Posterior cingulate gyrus (tissue), 11 donors: Measurements from ENCODE around the gene PCYT2.
A peak's percentile ranks its signal among the peaks of the same experiment; 100 is the strongest.

Source experiments
- DNase-seq, 10 donors: peaks; one replicate each; pipeline versions ENCODE4 v3.0.0 to v3.0.0-alpha.2; 2020 to 2021; ENCODE audit warnings: mixed read lengths in 3 of 10
- intact Hi-C: fragments of 100-400 bp; cut with DNase I; formaldehyde crosslinking; loops from one replicate; pipeline ENCODE4 v1.15.1; 2023

PCYT2 gene

DNA sequence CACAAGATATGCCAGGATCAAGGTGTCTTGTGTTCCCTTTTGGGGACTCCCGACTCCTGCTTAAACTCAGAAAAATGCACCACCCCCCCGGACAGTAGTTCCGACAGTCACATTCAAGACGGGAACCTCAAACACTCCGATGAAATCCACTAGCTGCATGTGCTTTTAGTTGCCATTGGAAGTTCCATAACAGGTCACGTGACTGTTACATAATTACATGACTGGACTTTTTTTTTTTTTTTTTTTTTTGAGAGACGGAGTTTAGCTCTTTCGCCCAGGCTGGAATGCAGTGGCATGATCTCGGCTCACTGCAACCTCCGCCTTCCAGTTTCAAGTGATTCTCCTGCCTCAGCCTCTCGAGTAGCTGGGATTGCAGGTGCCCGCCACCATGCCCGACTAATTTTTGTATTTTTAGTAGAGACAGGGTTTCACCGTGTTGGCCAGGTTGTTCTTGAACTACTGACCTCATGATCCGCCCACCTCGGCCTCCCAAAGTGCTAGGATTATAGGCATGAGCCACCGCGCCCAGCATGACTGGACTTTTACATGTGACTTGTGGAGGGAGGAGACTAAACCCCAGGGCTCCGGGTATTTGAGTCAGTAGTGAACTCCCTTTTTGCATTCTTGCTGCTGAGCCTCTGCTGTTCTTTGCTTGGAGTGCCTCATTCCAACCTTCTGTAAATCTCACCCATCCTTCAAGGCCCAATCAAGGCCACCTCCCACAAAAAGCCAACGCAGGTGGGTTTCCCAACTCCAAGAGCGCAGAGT lies 5.2 kb upstream of the PCYT2 start:
- intact Hi-C loops: no loop called here
- no peak for DNase-seq

DNA sequence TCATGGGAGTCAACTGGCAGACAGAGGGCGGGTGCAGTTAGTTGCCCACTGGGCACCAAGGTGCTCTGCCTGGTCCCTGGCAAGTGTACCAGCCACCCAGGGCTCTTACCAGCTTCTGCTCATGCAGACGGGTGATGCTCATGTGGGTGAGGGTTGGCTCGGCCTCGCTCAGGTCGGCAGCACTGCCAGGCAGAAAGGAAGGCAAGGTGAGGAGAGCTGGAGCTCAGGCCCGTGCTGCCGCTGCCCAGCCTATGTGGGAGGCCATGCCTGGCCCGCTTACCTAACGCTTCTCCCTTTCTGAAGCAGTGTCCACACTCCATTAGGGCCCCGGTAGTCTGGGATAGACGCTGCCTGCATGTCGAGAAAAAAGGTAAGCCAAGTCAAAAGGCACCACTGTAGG lies 4.1 kb upstream of the PCYT2 start:
- intact Hi-C loops: no loop called here
- DNase-seq: no peak

DNA sequence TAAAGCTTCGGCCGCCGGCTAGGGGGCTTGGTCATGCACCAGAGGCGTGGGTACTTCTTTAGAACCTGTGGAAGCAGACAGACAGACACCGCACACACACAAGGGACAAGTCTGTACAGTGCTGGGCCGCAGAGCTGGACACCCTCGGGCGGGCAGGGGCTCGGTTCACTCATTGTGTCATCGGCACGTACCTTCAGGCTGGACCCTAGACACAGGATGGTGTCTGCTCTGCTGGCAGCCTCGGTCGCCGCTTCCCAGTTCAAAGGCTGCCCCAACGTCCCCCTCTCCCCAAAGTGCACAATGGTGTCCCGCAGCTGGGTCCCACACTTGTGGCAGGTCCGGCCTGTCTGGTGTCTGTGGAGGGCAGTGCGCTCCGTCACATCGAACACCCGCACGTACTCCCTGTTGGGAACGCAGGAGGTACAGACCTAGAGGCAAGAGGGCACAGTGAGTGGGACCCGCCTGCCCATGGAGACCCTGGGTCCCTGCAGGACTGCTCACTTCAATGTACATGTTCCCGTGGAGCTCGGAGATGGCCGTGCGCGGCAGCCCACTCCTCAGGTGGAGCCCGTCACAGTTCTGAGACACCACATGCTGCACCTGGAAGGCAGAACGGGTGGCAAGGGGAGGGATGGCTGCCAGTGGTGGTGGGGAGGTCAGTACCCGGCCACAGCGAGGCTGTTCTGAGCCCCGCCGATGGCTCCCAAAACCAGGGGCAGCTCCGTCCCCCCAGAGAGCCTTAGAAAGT lies 3.1 kb upstream of the PCYT2 start:
- intact Hi-C loops: no loop called here
- no peak for DNase-seq

DNA sequence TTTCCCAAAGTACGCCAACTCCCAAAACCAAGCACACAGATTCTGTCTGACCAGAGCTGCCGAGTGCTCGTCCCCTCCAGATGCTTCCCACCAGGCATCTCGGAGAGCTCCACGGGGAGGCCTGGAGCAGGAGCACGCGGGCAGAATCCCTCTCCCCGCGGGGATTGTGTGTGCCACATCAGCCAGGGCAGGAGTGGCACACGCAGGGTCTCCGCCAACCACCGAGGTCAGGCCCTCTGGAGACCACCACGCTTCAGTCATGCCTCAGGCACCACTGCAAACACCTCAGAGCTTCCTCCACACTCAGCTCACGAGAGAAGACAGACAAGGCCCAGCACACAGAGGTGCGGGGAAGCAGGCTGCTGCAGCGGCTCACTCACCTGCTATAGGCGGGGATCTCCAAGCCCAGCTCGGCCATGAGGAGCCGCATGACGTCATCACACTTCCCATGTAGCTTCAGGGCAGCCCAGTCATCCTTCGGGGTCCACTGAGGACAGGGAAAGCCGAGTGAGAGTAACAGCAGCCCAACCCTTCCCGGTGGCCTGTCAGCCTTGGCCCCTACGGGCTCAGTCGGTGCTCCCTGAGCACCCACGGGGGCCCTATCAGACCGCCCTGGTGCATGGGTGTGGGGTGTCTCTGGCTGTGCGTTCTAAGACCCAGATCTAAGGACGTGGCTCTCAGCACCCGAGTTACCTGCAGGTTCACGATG lies 2.3 kb upstream of the PCYT2 start:
- intact Hi-C loops: no loop called here
- no peak for DNase-seq

DNA sequence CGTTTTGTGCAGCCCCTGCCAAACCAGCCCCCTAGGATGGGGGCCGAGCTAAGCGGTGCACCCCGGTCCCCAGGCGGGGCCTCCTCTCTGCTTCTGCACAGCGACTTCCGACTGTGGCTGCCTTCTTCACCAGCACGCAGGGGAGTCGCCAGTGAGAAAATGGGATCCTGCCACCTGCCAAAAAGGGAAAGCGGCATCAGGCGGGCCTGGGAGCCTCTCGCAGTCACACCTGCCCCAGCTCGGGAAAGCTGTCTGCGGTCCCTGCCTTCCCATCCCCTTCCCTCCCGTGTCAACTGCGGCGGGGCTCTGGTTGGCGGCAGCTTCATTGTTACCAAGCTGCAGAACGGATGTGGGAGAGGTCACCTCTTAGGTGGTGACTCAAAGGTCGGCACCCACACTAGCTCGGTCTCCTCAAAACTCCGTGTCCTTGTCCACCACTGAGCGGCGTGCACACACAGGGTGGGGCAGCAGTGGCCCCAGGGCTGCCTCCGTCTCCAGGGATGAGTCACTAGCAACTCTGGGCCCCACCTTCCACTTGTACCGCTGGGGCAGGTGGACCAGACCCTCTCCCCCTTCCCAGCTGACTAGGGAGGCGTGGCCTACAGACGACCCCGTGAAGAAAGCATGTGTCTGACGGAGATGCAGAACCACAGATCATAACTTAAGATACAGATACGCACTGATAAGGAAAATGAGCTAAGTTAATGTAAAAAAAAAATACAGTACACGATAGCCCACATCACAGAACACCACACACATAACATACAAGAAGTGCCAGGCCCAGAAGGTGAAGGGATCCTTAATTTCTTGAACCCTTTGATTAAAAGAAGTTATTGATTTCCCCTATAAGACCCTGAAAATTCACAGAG lies 1.5 kb upstream of the PCYT2 start:
- DNase-seq: no peak
- intact Hi-C loops: no loop called here

DNA sequence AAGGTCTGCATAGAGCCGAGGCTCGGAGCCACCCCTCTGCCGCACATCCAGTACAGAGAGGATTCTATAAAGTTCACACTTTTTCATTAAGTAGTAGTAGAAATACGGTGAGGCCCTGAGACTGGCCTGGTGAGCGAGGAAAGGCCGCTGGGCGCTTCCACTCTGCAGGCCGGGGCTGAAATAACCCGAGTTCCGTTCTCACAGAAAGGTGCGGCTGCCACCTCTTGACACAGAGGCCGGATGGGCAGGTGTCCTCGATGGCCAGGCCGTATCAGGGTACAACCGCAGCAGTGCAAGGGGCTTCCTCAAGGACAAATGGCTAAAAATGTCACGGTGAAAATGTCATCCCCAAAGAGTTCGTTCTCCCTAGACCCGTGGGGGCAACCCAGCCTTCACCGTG lies 770 bp upstream of the PCYT2 start:
- intact Hi-C loops: no loop called here
- DNase-seq: no peak

DNA sequence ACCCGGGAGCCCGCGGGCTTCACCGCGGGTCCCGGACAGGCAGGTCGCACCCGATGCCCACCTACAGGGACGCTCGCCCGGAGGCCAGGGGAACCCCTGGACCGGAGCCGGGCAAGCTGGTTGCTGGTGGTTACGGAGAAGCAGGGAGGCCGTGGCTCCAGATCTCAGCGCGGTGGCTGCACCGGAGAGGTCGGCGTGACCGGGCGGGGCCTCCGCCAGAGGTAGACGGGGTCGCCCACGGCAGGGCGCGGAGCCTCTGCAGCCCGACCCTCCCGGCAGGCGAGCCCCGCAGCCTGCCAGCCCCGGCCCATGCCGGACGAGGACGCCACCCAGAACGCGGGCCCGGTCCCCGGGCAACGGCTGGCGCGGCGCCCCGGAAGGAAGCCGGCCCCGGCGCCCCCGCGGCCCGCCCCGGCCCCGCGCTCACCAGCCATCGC lies 341 bp downstream of the PCYT2 start:
- DNase-seq: peak in 1 of 10 donors; percentile 93

DNA sequence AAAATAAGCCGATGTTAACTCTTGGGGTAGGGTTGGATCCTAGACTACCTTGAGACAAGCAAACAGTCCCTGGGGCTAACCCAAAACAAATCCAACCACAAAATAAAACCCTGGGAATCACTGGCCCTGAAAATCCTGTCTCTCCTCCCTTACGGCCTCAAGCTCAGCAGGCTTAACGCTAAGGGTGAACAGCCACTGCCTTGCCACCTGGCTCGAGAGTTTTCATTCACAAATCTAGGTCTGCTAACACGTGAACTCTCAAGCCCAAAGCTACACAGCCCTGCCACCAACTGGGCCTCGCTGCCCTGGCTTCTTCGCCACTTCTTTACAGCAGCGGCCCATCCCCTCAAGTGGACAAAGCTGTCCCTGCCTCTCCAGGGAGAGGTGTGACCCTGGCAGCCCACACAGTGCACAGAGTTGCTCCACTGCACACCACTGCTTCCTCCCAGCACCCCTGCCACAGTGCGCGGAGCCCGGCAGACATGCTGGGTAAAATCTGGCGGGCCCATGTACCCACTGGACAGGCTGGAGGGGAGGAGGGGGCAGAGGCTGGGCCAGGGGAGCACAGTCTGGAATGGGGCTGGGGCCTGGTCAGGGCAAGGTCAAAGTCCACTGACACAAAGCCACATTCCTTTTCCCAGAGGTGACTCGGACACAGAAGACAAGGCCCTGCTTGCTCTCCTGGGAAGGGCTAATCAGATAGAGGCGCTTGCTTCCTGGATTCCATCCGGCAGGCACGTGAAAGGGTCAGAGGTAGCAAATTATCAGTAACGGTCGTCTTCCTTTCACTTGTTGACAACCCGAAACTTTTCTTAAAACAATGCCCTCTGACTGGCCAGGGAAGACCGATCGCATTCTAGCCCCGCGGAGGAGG lies 996 bp downstream of the PCYT2 start:
- intact Hi-C loops: no loop called here
- DNase-seq: no peak

More for the DNA sequence above, 341 bp downstream of the PCYT2 start:
- intact Hi-C loops: no loop called here

DNA sequence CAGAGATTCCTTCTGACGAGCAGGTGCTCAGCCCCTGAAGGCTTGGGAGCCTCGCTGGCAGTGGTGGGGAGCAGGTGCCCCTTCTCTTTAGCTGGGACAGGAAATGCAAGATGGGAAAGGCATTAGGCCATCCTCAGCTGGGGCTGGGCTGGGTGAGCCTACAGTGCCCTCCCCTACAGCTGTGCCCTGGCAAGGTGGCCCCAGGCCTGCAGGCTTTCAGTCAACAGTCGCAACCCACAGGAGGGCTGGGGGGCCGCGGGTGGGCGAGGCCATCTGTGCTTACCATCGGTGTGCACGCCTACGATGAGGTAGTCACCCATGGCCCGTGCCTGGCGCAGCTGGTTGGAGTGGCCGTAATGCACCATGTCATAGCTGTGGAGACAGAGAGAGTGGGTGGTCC lies 2.0 kb downstream of the PCYT2 start:
- intact Hi-C loops: no loop called here
- no peak for DNase-seq

DNA sequence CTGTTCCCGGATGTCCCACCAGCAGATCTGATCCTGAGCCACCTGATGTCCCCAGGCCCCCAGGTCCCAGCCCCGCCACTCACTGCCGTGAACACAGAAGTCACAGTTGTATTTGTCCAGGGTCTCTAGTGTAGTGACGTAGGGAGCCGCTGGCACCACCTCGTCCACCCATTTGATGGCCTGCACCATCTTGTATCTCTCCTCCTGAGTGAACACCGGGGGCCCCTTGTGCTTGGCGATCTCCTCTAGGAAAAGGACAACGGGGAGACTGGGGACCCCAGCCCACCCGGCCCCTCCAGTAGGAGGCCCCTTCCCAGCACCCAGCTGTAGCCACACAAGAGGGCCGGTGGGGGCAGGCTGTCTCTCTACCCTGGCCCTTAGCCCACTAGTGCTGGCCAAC lies 2.4 kb downstream of the PCYT2 start:
- intact Hi-C loops: no loop called here
- DNase-seq: no peak

DNA sequence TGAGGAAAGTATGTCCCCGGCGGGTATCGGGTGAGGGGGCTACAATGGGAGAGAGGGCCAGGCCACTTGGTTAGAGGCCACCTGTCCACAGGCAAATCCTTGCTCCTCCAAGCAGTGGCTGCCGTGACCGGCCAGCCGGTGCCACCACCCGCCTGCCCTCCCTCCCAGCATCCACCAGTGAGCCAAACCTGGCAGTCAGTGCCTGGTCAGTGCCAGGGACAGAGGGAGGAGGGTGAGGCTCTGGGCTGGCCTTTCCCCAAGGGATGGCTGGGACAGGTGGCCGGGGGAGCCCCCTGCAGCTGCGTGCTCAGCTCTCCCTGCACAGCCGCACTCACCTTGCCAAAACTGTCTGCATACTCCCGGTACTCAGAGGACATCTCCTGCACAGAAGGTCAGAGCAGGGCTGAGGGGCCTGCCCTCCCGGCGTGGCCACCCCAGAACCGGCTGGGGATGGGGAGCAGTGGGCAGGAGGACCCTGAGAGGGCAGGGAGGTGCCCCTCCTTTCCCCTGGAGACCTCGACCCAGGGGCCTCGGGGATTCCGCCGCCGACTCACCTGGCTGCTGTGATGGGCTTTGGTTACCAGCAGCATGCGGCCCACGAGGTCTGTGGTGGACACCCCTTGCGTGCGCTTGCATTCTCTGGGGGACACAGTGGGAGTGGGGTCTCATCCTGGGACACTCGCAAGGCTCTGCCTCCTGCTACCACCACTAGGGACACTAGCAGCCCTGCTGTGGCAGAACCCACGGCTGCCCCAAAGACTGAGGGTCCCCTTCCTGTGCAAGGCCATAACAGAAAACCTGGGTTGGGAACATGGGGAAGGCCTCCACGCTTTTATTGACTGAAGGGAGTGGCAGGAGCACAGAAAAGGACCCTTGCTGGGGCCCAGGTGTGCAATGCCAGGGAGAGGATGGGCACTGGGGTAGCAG lies 3.7 kb downstream of the PCYT2 start:
- intact Hi-C loops: no loop called here
- peak in 1 of 10 donors; percentile 79 for DNase-seq

DNA sequence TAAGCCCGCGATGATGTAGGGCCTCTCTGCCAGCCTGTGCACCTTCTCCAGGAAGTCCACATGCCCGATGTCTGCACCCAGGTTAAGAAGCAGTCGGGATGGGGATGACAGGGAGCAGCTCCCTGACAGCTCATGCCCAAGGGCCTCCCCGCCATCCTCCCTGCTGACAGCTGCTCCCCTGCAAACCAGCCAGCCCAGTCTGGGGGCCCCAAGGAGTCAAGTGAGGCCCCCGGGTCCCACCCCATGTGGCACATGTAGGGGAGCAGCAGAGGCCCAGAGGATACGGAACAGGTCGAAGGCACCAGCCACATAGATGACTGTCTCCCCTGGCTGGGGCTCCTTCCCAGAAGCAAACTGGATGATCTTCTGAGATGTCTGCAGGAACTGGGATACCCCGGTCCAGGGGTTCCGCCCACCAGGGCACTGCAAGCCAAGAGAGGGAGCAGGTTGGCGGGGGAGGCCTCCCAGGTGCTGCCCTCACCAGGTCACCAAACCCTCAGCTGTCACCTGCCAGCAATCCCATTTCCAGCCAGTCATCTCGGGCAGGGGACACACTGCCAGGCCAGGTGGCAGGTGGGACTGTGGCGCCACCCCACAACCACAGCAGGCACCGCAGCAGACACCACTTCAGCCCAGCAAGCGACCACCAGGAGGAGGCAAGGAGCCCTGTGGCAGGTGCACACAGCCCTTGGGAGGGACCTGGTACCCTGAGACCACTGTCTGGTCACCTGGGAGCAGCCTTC lies 4.6 kb downstream of the PCYT2 start:
- intact Hi-C loops: no loop called here
- DNase-seq: peak in 2 of 10 donors; percentile 47 to 79

DNA sequence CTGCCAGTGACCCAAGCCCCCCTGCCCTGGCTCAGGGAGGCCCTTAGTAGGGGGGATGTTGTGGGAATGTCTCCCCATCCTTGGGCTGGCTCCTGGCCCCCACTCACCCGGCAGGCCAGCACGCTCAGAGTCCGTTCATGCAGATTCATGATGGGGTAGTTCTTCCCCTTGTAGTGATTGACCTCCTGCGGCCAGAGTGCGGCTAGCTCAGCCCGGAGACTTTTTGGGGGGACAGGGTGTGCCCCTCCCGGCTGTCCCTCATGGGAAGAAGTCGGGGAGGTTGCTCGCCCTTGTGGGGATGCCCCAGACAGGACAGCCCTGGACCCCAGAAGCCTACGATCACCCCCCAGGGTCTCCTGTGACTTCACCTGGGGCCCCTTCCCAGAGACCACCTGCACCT lies 5.2 kb downstream of the PCYT2 start:
- intact Hi-C loops: no loop called here
- DNase-seq: no peak

DNA sequence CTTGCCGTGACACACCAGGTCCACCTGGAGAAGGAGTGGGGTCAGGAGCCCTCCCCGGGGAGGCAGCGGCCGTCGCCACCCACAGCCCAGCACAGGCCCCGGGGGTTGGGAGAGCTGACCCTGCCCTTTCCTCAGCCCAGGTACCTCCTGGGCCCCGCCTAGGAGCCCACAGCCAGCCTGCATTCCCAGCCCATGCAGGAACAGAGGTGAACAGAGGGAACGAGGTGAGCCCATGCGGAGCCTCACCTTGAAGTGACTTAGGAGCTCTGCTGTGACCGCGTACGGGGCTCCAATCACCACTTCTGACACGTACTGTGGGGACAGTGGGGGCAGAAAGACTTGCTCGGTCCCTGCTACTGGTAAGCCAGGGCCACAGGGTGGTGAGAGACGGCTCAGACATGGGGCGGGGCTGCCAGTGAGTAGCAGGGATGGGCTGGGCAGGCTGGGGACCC lies 5.7 kb downstream of the PCYT2 start:
- DNase-seq: peak in 2 of 10 donors; percentile 59 to 72
- intact Hi-C loops: no loop called here

DNA sequence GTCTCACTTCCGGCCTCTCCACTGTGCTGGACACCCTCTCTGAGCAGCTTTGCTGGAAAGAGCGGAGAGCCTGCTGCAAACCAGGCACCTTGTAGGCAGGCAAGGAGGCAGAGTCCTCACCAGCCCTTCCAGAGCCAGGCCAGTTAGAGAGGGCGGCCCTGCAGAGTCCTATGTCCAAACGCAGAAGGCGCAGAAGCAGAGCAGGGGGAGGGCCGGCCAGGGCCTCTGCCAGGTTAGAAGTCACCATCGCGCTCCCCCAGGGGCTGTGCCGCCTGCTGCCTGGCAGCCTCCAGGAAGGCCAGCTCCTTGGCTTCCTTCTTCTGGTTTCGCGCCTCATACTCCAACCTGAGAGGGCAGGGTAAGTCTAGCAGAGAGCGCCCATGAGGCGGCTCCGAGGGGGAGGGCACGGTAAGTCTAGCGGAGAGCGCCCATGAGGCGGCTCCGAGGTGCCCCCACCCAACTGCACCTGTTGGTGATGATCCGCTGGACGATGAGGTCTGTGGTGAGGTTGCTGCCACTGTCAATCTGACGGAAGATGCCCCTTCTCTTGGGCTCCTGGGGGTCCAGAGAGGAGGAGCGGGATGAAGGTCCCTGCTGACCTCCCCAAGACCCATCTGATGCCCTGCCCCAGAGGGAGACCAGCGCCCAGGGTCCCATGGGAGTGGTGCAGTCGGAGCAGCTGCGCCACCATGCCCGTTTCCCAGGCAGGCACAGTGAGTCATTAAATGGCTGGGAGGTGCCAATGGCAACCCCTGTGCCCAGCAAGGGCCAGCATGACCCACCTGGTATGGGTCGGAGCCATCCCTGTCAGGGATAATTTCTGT lies 6.4 kb downstream of the PCYT2 start:
- DNase-seq: peak in 1 of 10 donors; percentile 83
- intact Hi-C loops: no loop called here

DNA sequence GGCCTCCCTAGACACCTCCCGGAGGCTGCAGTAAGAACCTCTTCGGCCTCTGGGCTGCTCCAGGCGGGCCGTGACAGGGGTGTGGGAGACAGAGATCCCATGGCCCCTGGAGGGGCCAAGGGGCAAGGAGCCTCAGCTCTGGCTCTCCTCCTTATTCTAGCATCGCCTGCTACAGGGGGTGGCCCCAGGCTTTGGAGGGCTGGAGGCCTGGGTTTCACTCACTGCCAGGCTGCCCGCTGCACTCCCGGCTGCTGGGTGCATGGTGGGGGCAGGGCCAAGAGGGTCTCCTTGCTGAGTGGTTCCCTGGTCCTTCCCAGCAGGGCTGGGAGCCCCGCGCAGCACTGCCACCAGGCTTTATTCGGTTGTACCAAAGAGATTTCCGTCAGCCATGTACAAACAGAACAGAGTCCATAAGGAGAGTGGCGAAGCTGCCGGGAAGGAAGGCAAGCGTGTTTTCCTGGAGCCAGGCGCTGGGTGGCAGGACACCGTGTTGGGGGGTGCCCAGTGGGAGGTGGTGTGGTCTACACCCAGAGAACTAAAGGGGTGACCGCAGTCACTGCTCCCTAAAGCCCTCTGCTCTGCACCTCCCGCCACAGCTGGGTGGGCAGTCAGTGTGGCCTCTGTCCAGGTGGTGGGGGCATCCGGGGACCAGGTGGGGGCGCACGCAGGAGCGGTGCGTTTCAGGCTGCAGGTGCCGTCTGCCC lies 7.2 kb downstream of the PCYT2 start:
- peak in 2 of 10 donors; percentile 49 to 81 for DNase-seq
- intact Hi-C loops: no loop called here
